NCI-H2029 treated with DMSO at 0.1 percent for 48 hours (cell line): ENCODE measurements around the gene TCP11.

Source experiments
- DNase-seq: peaks from one replicate; lab custom pipeline; 2025; lab: John Stamatoyannopoulos, UW

TCP11 gene

DNA sequence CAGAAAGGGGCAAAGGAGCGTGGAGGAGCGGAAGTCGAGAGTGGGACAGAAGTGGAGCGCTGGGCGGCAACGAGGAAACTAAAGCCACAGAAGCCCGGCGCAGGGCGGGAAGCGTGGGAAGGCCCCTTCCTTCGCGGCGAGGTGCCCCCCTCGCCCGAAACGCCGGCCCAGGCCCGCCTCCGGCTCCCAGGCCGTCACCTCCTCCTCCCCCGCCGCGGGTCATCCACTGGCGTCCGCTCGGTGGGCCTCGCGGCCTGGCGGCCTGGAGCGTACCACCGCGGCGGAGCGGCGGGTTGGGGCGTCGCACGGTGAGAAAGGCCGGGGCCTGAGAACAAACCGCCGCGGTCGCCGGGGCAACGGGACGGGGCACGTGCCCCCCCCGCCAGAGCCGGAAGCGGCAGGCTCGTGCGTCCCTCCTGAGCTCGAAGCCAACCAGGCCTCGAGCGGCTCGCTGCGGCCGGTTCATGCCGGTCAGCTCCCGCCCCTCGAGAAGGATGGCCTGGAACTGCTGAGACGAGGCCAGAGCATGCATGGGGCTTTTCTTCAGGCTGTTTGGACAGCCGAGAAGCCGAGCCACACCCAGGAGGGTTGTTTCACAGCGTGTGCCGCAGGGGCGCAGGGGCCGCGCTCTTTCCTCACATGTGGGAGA is at the start of gene TCP11:
Gene TCP11, minus strand, starts transcription at position 333 of the 649 bp plus-strand sequence. CDS start 469 bp downstream, outside the sequence.
- no peak for DNase-seq

- no peak for DNase-seq
Observed at GRCh38 chr6:35190306-35190705, 49.2 kb upstream of the TCP11 start.

DNA sequence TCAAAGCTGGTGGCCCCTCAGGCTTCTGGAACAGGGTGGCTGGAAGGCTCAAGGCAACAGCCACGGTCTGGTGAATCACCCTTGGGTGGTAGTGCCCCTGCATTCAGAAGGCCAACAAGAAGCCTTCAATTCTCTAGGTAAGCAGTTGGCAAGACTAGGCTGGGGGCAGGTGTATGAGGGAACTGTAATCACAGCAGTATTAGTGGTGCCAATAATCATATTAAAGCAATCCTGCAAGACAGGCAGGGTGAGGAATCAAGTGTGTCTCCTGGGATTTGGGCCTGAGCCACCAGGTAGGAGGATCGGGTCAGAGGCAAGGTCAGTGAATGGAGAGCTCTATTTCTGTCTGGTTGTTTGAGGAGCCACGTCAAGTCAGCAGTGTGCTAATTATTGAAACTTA is 47.7 kb upstream of the TCP11 start:
- DNase-seq: no peak

GRCh38 chr6:35186571-35186970 is 45.4 kb upstream of the TCP11 start:
- no peak for DNase-seq

DNA sequence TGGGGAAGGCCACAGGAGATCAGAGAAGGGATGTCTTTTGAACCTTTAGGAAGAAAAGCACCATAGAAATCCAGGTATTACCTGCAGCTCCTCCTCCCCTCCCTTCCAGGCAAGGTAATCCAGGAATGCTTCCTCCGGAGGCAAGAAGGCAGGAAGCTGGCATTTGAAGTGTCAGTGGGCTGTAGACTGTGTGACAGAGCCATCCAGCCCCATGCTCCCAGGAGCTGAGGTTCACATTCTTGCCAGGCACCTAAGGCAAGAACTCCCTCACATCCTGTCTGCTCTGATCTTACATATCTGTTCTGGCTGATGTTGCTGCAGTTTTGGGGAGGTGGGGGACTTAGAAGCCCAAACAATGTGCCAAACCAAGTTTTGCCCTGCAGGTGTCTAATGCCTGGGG is 44.8 kb upstream of the TCP11 start:
- no peak for DNase-seq

DNA sequence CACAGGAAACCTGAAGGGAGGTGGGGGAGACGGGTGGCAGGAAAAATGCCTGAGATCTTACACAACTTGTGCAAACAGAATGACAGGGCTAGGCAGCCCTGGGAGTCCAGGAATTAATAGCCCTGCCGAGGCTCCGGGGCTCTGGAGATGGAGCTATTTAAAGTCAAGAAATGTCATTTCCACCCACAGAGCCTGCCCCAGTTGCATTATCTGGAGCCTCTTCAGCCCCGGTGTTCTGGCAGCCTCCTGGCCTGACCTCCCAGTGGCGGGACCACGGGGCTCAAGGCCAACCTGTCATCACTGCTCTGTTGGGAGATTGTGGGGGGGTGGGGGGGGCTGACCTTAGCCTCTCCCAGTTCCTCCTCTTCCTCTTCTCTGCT is 44.2 kb upstream of the TCP11 start:
- DNase-seq: no peak

- DNase-seq: no peak
Observed at GRCh38 chr6:35184580-35185301, 43.6 kb upstream of the TCP11 start.

GRCh38 chr6:35183935-35184334 is 42.8 kb upstream of the TCP11 start:
- DNase-seq: no peak

DNA sequence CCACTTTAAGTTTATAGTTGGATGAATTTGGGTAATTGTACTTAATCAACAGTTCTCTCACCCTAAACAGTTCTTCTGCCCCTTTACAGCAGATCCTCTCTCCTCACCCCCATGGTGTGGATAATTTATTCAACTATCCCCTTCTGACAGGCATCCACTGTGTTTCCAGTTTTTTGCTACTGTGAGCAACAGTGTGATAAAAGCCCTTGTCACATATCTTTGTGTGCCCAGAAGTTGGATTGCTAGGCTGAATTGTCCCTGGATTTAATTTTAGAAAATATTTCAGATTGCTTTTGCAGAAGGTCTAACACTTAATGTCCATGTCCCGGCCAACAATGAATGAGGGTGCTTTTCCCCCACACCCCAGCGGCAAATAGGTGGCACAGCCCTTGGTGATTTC is 42.1 kb upstream of the TCP11 start:
- no peak for DNase-seq

GRCh38 chr6:35181933-35182612 is 40.9 kb upstream of the TCP11 start:
- DNase-seq: no peak

GRCh38 chr6:35181308-35181932 is 40.3 kb upstream of the TCP11 start:
- no peak for DNase-seq

- no peak for DNase-seq
Observed at GRCh38 chr6:35179901-35180535, 38.9 kb upstream of the TCP11 start.

DNA sequence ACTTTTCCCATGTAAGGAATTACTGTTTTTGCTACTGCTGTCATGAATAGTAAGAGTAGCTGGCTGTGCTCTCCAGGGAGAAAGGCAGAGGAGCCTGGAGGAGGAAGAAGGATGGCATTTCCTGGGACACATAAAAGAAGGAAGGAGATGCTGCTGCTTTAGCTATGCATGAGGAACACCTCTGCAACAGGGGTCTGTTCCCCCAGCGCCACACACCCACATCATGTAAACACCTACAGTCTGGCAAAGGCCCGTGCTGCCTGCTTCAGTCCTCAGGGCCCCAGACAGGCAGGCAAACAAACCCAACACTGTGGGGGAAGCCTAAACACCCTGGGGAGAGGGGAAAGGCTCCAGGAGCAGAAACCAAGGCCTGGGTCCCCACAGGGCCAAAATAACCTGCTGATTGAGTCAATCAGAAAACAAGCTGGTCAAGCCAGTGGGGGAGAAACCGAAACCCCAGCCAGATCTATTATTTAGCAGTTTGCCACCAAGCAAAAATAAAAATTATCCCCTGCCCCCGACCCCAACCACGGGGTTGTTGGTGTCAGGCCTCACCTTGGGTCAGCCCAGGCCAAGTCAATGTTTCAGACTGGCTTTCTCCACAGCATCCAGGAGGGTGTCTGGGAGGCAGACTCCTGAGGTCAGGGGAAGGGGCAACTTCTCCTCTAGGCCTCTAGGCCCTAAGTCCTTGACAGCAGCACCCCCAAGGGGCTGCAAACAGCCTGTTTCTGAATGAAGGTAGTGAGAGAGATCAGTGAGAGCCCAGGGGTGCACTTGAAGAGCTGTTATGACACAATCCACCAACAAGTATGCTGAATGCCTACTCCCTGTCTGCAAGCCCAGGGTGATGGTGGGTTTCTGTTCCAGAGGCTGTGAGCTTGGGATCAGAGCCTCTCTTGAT is 38.0 kb upstream of the TCP11 start:
- no peak for DNase-seq

- DNase-seq: no peak
Observed at GRCh38 chr6:35178012-35178411, 36.9 kb upstream of the TCP11 start.

DNA sequence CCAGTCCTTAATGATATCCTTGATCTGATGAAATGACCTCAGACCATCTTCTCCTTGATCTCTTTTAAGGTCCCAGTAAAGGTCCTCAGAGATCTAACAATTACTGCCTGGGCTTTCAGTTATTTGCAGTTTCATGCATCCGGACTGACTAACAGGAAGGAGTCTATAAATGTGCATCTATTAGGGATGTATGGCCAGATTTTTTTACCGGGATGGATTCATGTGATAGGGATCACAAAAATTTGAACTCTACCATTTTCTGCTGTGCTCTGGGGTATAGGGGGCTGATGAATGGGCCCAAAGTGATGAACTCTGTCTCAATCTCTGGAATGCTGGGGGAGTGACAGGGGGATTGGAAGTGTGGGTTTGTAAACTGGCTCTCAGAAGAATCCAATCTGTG is 36.5 kb upstream of the TCP11 start:
- no peak for DNase-seq

- DNase-seq: no peak
Observed at GRCh38 chr6:35177157-35177556, 36.0 kb upstream of the TCP11 start.

GRCh38 chr6:35176301-35177024 is 35.3 kb upstream of the TCP11 start:
- no peak for DNase-seq

DNA sequence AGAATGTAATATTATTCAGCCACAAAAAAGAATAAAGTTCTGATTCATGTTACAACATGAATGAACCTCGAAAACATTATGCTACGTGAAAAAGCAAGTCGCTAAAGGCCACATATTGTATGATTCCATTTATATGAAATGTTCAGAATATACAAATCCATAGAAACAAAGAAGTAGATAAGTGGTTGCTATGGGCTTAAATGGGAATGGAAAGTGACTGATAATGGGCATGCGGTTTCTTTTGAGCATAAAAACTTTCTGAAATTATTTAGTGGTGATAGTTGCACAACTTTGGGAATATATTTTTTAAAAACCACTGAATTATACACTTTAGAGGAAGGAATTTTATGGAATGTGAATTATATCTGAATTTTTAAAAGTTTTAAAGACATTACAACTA is 33.4 kb upstream of the TCP11 start:
- DNase-seq: no peak

DNA sequence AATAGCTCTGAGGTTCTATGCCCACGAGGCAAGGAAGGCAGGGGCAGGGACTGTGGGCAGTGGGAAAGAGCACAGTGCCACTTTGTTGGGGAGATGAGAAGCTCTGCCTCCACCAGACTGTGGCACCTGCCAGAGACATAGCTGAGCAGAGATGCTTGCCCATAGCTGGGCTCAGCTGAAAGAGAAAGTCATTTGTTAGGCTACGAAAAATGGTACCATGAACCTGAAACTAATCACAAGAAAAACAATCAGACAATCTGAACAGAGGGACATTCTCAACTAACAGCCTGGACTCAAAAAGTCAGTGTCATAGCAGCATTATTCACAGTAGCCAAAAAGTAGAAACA is 32.9 kb upstream of the TCP11 start:
- DNase-seq: no peak

DNA sequence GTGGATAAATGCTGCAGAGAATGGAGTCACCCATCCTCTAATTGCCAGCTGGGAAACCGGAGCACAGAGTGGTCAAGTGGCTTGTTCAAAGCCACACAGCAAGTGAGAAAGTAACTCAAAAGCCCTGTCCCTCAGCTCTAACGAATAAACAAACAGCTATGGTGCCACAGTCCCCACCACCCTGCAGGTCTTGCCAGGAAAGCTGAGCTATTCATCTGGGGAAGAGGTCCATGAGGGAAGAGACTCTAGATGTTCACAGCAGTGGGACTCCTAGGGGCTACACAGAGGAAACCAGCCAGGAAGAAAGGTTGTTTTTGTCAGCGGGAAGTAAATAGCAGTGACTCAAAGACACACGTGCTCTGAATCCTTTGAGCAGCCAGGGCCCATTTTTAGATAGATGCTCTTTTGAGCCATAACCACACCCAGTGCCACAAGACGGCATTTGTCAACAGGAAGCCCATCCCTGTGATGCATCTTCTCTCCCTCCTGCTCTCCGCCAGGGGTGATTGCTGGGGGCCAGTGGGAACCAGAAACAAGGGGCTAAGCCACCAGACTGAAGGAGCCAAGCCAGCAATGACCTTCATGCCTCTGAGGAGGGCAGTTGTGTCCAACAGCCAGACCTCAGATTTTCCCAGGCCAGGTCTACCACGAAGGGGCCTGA is 32.4 kb upstream of the TCP11 start:
- no peak for DNase-seq
